GM12872 (cell line): ENCODE results near the gene PCDH12.
A peak's percentile ranks its signal among the peaks of the same experiment; 100 is the strongest.

Experiments used
- TF ChIP-seq, protein P1 (sequence below): IDR thresholded peaks from 3 replicates; pipeline ENCODE4 v1.5.1; 2011; ENCODE audit warnings: low read depth, mild to moderate bottlenecking, low read length, moderate library complexity; ENCODE audit not compliant: insufficient read depth

Gene PCDH12

GRCh38 chr5:141995656-141996055, 37.7 kb upstream of the PCDH12 start:
- TF ChIP-seq, protein P1, sequence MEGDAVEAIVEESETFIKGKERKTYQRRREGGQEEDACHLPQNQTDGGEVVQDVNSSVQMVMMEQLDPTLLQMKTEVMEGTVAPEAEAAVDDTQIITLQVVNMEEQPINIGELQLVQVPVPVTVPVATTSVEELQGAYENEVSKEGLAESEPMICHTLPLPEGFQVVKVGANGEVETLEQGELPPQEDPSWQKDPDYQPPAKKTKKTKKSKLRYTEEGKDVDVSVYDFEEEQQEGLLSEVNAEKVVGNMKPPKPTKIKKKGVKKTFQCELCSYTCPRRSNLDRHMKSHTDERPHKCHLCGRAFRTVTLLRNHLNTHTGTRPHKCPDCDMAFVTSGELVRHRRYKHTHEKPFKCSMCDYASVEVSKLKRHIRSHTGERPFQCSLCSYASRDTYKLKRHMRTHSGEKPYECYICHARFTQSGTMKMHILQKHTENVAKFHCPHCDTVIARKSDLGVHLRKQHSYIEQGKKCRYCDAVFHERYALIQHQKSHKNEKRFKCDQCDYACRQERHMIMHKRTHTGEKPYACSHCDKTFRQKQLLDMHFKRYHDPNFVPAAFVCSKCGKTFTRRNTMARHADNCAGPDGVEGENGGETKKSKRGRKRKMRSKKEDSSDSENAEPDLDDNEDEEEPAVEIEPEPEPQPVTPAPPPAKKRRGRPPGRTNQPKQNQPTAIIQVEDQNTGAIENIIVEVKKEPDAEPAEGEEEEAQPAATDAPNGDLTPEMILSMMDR, result no peak

DNA sequence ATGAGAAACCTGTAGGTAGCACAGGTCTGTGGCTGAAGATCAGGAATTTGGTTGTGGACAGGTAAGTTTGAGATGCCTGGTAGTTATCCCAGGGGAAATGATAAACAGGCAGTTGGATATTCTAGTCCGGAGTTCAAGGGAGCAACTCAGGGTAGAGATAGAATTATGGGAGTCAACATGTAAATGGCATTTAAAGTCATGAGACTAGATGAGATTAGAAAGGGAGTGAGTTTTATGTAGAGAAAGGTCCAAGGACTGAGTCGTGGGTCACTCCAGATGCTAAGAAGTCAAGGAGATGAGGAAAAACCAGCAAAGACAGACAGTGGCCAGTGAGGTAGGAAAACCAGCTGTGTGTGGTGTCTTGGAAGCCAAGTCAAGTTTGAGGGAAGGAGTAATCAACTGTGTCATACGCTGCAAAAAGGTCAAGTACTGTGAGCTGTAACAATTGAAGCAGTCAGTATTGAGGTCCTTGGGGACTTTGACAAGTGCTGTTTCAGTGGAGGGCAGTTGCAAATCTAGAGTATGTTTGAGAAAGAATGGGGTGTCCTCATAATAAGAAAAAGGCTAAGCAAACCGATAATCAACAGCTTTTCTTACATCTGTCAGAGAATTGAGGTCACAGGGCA, 36.6 kb upstream of the PCDH12 start:
- TF ChIP-seq, protein P1, result no peak

DNA sequence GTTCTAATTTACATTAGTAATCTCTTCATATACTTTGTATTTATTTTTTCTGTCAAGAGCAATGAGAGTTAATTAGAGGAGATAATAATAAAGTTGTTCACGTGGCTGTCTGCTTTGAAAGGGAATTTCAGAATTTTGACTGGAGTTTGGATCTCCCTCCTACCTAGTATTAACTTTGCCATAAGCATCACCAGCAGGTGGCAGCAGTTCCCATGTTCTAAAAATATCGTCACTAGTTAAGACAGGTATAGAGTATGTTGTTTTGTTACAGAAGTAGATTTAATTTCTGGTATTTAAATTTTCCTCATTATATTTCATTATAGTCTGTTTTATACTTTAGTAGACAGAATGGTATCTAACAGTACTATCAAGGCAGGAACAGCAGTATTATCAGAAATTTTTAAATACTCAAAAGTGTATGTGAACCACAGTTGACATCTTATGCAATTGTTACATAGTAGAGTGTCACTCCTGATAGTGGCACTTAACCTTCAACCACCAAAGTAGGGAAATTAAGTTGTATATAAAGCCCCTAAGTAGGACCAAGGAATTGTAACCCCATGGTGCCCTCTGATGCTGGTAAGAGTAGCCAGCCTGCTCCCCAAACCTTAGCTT, 34.5 kb upstream of the PCDH12 start:
- TF ChIP-seq, protein P1, result peak; percentile 56

GRCh38 chr5:141989720-141990119, 31.7 kb upstream of the PCDH12 start:
- TF ChIP-seq, protein P1, result no peak

DNA sequence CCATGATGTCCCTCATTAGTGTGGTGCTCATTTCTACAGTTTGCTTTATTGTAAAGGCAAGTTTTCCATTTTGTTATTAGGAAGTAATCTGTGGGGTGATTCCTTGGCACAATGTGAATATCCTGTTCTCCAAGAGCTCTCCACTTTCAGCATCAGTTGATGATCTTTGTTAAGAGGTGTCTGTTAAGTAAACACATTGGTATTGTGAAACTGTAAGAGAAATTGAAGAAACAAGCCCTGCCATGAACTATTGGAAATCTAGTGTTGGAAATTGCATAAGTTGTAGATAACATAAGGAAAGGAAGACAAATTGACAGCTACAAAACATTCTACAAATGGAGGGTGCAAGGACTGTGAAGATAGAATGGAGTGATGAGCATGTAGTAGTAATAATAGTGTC, 28.1 kb upstream of the PCDH12 start:
- TF ChIP-seq, protein P1, result no peak

GRCh38 chr5:141982626-141983025, 24.6 kb upstream of the PCDH12 start:
- TF ChIP-seq, protein P1, result no peak

DNA sequence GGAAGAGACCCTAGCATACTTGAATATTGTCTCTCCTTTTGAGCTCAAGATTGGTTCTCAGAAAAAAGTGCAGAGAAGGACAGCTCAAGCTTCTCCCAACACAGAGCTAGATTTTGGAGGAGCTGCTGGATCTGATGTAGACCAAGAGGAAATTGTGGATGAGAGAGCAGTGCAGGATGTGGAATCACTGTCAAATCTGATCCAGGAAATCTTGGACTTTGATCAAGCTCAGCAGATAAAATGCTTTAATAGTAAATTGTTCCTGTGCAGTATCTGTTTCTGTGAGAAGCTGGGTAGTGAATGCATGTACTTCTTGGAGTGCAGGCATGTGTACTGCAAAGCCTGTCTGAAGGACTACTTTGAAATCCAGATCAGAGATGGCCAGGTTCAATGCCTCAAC, 20.4 kb upstream of the PCDH12 start:
- TF ChIP-seq, protein P1, result no peak
